Measurements from ENCODE around the gene OR4B1. TPM values are rescaled to one million over a fixed set of nuclear protein-coding genes. Genes with fewer than 3 reads are reported as not detected.
"Not testable (repeated sequence)": the region's sequence is repeated elsewhere in the genome, so short reads cannot be mapped to it uniquely, and the experiment has no call there.

OR4B1 gene
- total and polyA plus RNA-seq, 10 donors = not detected

DNA sequence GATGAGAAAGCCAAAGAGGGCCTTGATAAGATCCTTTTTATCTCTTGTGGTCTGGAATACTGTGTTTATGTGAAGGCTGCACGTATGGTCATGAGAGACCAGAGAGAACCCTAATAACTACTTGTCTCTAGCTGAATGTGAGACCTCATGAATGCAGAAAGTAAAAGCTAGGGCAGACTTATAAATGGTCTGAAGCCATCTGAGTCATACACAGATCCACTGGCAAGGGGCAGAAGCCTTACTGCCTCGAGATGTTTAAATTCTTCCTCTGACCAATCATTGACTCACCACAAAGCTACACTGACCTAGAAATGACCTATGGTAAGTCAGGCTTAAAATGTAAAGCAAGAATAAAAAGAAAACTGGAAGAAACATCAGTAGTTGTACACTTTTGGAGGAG, 22.7 kb upstream of the OR4B1 start:
- H3K27me3 ChIP-seq (replicated peaks in 1 of 7) = peaks cover 0 to 19% (median 0%) of the 10 kb centered on the region in 7 donors
- no peak for TF ChIP-seq POLR2AphosphoS5 (IDR thresholded peaks at IDR 0.05)
- H3K4me1 ChIP-seq = no peaks in the 10 kb centered on the region
- H3K27ac ChIP-seq = no peak overlapping the region
- intact Hi-C loops (cut with DNase I; ENCODE audit: low total_unique reads) = no loop called here
- no peaks in the 10 kb centered on the region for H3K36me3 ChIP-seq
- DNase-seq = no peak
- 58 to 68% (median 65%) methylated on average over 2 of the region's 2 CpGs for WGBS, 5 donors
- no peak overlapping the region for H3K4me3 ChIP-seq
- H3K9me3 ChIP-seq = peaks cover 0 to 40% (median 29%) of the 10 kb centered on the region in 8 donors

- 82 to 96% (median 87%) methylated on average over 2 of the region's 2 CpGs for WGBS, 5 donors
- Histone ChIP-seq H3K27ac (no peak overlapping the region), H3K4me3 (no peak overlapping the region), H3K4me1 (no peaks in the 10 kb centered on the region), H3K36me3 (no peaks in the 10 kb centered on the region), H3K9me3 (no peaks in the 10 kb centered on the region), H3K27me3 (replicated peaks in 1 of 7) (peaks cover 0 to 6% (median 0%) of the 10 kb centered on the region in 7 donors)
- no peak for TF ChIP-seq POLR2A (IDR thresholded peaks at IDR 0.05)
- no peak for DNase-seq
- intact Hi-C loops (cut with DNase I; ENCODE audit: low total_unique reads) = no loop called here
Observed at GRCh38 chr11:48207881-48208280, 8.7 kb upstream of the OR4B1 start.

DNA sequence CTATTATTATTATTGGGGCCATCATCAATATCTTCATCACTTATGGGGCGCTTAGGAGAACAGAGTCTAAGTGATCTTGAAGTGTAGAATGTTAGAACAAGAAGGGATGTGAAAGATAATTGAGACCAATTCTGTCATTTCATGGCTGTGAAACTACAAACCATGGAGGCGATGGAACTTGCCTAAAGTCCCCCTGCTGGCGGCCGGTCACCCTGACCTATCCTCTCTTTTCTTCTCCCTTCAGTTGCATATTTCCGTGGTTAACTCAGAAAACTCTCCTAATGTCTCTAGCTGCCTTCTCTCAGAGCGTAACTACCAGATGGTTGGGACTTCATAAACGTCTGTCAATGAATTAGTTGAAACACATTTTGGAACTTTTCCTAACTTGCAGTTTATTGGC, 6.6 kb upstream of the OR4B1 start:
- Histone ChIP-seq H3K27ac (no peak overlapping the region), H3K4me1 (no peaks in the 10 kb centered on the region), H3K36me3 (no peaks in the 10 kb centered on the region), H3K27me3 (replicated peaks in 1 of 7) (peaks cover 0 to 6% (median 0%) of the 10 kb centered on the region in 7 donors), H3K4me3 (no peak overlapping the region), H3K9me3 (no peaks in the 10 kb centered on the region)
- intact Hi-C loops (cut with DNase I; ENCODE audit: low total_unique reads) = no loop called here
- 29 to 40% (median 37%) methylated on average over 7 of the region's 7 CpGs for WGBS, 5 donors
- no peak for DNase-seq
- TF ChIP-seq POLR2AphosphoS5 (IDR thresholded peaks at IDR 0.05) = no peak
- peak in 2 of 11 experiments; percentile 13 to 18 for TF ChIP-seq CTCF (IDR thresholded peaks at IDR 0.05 in 8 of 11, conservative IDR thresholded peaks at IDR 0.05 in 3 of 11)
- no peak for TF ChIP-seq POLR2A (IDR thresholded peaks at IDR 0.05)

- WGBS, 5 donors = 75 to 90% (median 85%) methylated on average over 7 to 18 of the region's 18 CpGs
- Histone ChIP-seq H3K27ac (no peak overlapping the region), H3K27me3 (replicated peaks in 1 of 7) (peaks cover 0 to 7% (median 0%) of the 10 kb centered on the region in 7 donors), H3K9me3 (peaks cover 0 to 20% (median 9%) of the 10 kb centered on the region in 8 donors), H3K36me3 (no peaks in the 10 kb centered on the region), H3K4me1 (no peaks in the 10 kb centered on the region), H3K4me3 (no peak overlapping the region)
- DNase-seq = no peak
- TF ChIP-seq CTCF (IDR thresholded peaks at IDR 0.05 in 8 of 11, conservative IDR thresholded peaks at IDR 0.05 in 3 of 11) = no peak
- TF ChIP-seq POLR2AphosphoS5 (IDR thresholded peaks at IDR 0.05) = no peak
- TF ChIP-seq POLR2A (IDR thresholded peaks at IDR 0.05) = no peak
- intact Hi-C loops (cut with DNase I; ENCODE audit: low total_unique reads) = no loop called here
Observed at GRCh38 chr11:48228761-48229160, 12.2 kb downstream of the OR4B1 start.

DNA sequence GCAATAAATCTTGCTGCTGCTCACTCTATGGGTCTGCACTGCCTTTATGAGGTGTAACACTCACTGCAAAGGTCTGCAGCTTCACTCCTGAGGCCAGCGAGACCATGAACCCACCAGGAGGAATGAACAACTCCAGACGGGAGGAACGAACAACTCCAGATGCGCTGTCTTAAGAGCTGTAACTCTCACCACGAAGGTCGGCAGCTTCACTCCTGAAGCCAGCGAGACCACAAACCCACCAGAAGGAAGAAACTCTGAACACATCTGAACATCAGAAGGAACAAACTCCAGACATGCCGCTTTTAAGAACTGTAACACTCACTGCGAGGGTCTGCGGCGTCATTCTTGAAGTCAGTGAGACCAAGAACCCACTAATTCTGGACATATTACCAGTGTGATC, 13.4 kb downstream of the OR4B1 start:
- peaks cover 0 to 20% (median 9%) of the 10 kb centered on the region in 8 donors for H3K9me3 ChIP-seq
- 86 to 93% (median 89%) methylated on average over 11 of the region's 11 CpGs for WGBS, 5 donors
- H3K27ac ChIP-seq; H3K4me3 ChIP-seq; H3K27me3 ChIP-seq (replicated peaks in 1 of 7); H3K36me3 ChIP-seq; H3K4me1 ChIP-seq; intact Hi-C loops (cut with DNase I; ENCODE audit: low total_unique reads); DNase-seq: not testable (repeated sequence)

GRCh38 chr11:48237727-48238126, 21.1 kb downstream of the OR4B1 start:
- Histone ChIP-seq H3K4me1 (no peaks in the 10 kb centered on the region), H3K4me3 (no peak overlapping the region), H3K27ac (no peak overlapping the region), H3K9me3 (peaks cover 0 to 4% (median 0%) of the 10 kb centered on the region in 8 donors), H3K27me3 (replicated peaks in 1 of 7) (peaks cover 0 to 25% (median 0%) of the 10 kb centered on the region in 7 donors), H3K36me3 (no peaks in the 10 kb centered on the region)
- intact Hi-C loops (cut with DNase I; ENCODE audit: low total_unique reads) = no loop called here
- TF ChIP-seq POLR2A (IDR thresholded peaks at IDR 0.05) (no peak), CTCF (IDR thresholded peaks at IDR 0.05 in 8 of 11, conservative IDR thresholded peaks at IDR 0.05 in 3 of 11) (no peak), POLR2AphosphoS5 (IDR thresholded peaks at IDR 0.05) (no peak)
- DNase-seq = no peak
- whole genome bisulfite sequencing, 5 donors = 36 to 53% (median 45%) methylated on average over 3 of the region's 3 CpGs
